BLaER1 treated with 17β-estradiol and CSF1 and Interleukin-3, amounts not matched to agents 10 nM and 100 nM (cell line): ENCODE measurements around the gene UBE2D3.

Experiments used
- H3K27ac ChIP-seq, 11 experiments: shearing (Covaris generic); formaldehyde crosslinking; 2 replicates each; pipeline ENCODE4 v1.8.1; 2022
- H3K27me3 ChIP-seq, 11 experiments: shearing (Covaris generic); formaldehyde crosslinking; 2 replicates each; pipeline ENCODE4 v1.8.1; 2022
- H3K36me3 ChIP-seq, 11 experiments: shearing (Covaris generic); formaldehyde crosslinking; 2 replicates each; pipeline ENCODE4 v1.8.1; 2022
- H3K4me1 ChIP-seq, 10 experiments: shearing (Covaris generic); formaldehyde crosslinking; 2 replicates each; pipeline ENCODE4 v1.8.1; 2022
- H3K4me2 ChIP-seq, 11 experiments: shearing (Covaris generic); formaldehyde crosslinking; 2 replicates each; pipeline ENCODE4 v1.8.1; 2022
- H3K4me3 ChIP-seq, 10 experiments: shearing (Covaris generic); formaldehyde crosslinking; 2 replicates each; pipeline ENCODE4 v1.8.1; 2022
- H3K9ac ChIP-seq, 11 experiments: shearing (Covaris generic); formaldehyde crosslinking; 2 replicates each; pipeline ENCODE4 v1.8.1; 2022
- H3K9me3 ChIP-seq, 11 experiments: shearing (Covaris generic); formaldehyde crosslinking; replicated peaks in 1 of 11; 2 replicates each; pipeline ENCODE4 v1.8.1; 2022
- H4K20me1 ChIP-seq, 11 experiments: shearing (Covaris generic); formaldehyde crosslinking; 2 replicates each; pipeline ENCODE4 v1.8.1; 2022
- Cebpa-rat ChIP-seq, 11 experiments: shearing (Covaris generic); IDR thresholded peaks; 2 replicates each; pipeline ENCODE4 v1.8.1; 2022

Gene UBE2D3

DNA sequence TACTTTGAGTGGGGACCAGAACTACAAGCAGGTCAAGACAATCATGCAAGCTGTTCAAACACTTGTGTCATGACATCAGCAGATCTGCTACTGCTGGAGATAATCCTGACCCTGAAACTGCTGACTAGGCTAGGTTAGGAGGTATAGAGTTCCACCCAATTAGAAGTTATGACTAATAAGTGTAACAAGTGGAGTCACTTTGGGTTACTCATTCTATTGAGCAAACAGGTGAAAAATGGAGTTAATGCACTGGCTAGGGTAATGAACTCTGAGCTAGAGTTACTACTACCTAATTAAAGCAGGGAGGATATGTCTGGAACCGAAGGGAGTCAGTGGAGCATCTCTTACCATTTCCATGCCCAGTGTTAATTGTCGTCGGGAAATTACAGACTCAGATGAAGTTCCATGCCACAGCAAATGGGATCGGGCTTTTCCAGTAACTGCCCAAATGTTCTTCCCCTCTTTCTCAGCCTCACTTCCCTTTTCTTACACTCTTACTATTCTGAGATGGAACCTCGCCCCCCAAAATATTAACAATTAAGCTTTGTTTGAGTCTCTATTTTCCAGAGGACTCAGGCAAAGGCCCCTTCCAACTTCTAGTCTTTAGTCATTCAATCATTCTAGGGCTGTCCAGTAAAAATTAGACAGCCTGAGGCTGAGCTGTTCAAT is 46.7 kb downstream of the UBE2D3 start:
- no peaks in the 10 kb centered on the region for H3K27me3 ChIP-seq
- no peak overlapping the region for H3K9ac ChIP-seq
- H3K4me1 ChIP-seq: peaks cover 0 to 25% (median 0%) of the 10 kb centered on the region in 10 experiments; a peak in 7 of 20 replicates
- no peaks in the 10 kb centered on the region for H3K9me3 ChIP-seq
- no peak overlapping the region for H3K4me3 ChIP-seq
- H3K36me3 ChIP-seq: no peaks in the 10 kb centered on the region
- no peak overlapping the region for H3K27ac ChIP-seq
- TF ChIP-seq Cebpa-rat (IDR thresholded peaks at IDR 0.05): no peak
- H4K20me1 ChIP-seq: no peaks in the 10 kb centered on the region
- H3K4me2 ChIP-seq: peak overlapping the region in 3 of 11 experiments; percentile 43 to 67 (median 57); a peak in 5 of 22 replicates

DNA sequence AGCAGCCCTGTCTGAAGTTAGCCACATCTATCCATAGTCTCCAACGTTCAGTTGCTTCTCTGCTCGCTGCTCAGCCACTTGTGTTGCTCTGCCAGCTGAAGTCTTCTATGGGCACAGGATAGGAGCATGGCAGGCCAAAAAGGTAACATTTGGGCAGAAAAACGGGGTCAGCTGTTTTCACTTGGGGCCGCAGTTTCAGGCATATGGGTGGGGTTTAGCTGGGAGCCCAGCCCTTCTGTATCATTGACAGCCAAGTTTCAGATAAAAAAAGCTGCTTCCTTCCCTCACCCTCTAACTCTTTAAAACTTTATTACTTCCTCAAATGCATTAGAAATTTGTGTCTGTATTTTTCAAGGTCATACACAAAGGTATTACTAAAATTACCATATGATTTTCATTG is 48.1 kb downstream of the UBE2D3 start:
- TF ChIP-seq Cebpa-rat (IDR thresholded peaks at IDR 0.05): no peak
- Histone ChIP-seq H3K4me2 (peak overlapping the region in 2 of 11 experiments; percentile 37 to 38; a peak in 4 of 22 replicates), H4K20me1 (no peaks in the 10 kb centered on the region), H3K4me3 (no peak overlapping the region), H3K27me3 (no peaks in the 10 kb centered on the region), H3K9ac (no peak overlapping the region), H3K4me1 (peaks cover 0 to 25% (median 0%) of the 10 kb centered on the region in 10 experiments; a peak in 7 of 20 replicates), H3K27ac (no peak overlapping the region), H3K36me3 (no peaks in the 10 kb centered on the region), H3K9me3 (no peaks in the 10 kb centered on the region)

DNA sequence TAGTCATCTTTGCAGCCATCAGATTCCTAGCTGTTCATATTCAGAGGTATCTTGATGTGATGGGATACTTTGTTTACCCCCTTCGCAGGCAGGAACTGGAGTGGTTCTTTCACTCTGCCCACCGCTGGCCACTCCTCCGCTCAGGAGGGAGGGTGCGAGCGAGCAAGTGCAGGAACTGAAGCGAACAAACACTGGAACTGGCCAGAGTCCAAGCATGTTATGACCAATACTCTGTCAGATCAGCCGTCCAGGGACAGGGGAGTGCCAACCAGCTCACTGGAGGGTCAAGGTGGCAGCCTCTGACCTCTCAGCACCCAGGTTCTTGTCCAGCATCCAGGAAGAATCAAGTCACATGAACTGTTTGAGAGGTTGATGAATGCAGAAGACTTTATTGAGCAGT is 48.6 kb downstream of the UBE2D3 start:
- Histone ChIP-seq H3K4me2 (peak overlapping the region in 2 of 11 experiments; percentile 37 to 38; a peak in 4 of 22 replicates), H3K9me3 (no peaks in the 10 kb centered on the region), H3K36me3 (no peaks in the 10 kb centered on the region), H3K4me3 (no peak overlapping the region), H3K27ac (no peak overlapping the region), H3K27me3 (no peaks in the 10 kb centered on the region), H4K20me1 (no peaks in the 10 kb centered on the region), H3K9ac (no peak overlapping the region), H3K4me1 (peaks cover 0 to 25% (median 0%) of the 10 kb centered on the region in 10 experiments; a peak in 7 of 20 replicates)
- TF ChIP-seq Cebpa-rat (IDR thresholded peaks at IDR 0.05): no peak

DNA sequence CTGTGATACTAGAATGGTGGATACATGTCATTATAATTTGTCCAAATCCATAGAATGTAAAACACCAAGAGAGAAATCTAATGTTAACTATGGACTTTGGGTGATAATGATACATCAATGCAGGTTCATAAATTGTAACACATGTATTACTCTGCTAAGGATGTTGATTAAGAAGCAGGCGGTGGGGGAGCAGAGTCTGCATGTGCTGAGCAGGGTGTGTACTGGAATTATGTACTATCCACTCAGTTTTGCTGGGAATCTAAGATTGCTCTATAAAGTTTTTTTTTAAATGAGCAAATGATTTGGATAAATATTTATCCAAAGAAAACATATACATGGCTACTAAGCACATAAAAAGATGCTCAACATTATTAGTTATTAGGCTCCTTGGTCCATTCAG is 51.5 kb downstream of the UBE2D3 start:
- no peak overlapping the region for H3K4me3 ChIP-seq
- no peak overlapping the region for H3K27ac ChIP-seq
- no peak for TF ChIP-seq Cebpa-rat (IDR thresholded peaks at IDR 0.05)
- H3K9ac ChIP-seq: no peak overlapping the region
- no peaks in the 10 kb centered on the region for H3K36me3 ChIP-seq
- H3K27me3 ChIP-seq: no peaks in the 10 kb centered on the region
- H3K9me3 ChIP-seq: no peaks in the 10 kb centered on the region
- H4K20me1 ChIP-seq: no peaks in the 10 kb centered on the region
- H3K4me2 ChIP-seq: no peak overlapping the region
- H3K4me1 ChIP-seq: peaks cover 0 to 23% (median 0%) of the 10 kb centered on the region in 10 experiments; a peak in 7 of 20 replicates

DNA sequence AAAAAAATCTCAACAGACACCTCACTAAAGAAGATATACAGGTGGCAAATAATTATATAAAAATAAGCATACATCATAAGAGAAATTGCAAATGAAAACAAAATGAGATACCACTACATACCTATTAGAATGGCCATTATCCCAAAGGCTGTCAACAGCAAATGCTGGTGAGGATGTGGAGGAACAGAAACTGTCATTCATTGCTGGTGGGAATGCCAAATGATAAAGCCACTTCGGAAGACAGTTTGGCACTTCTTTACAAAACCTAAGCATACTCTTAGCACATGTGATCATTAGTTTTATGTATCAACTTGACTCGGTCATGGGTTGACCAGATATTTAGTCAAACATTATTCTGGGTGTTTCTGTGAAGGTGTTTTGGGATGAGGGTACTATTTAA is 53.1 kb downstream of the UBE2D3 start:
- Histone ChIP-seq H3K9ac (no peak overlapping the region), H3K9me3 (peaks cover 0 to 6% (median 4%) of the 10 kb centered on the region in 11 experiments; a peak in 2 of 22 replicates), H3K4me2 (no peak overlapping the region), H3K4me3 (no peak overlapping the region), H4K20me1 (no peaks in the 10 kb centered on the region), H3K27ac (no peak overlapping the region), H3K4me1 (peaks cover 0 to 11% (median 7%) of the 10 kb centered on the region in 10 experiments; a peak in 13 of 20 replicates), H3K27me3 (no peaks in the 10 kb centered on the region), H3K36me3 (no peaks in the 10 kb centered on the region)
- TF ChIP-seq Cebpa-rat (IDR thresholded peaks at IDR 0.05): no peak

DNA sequence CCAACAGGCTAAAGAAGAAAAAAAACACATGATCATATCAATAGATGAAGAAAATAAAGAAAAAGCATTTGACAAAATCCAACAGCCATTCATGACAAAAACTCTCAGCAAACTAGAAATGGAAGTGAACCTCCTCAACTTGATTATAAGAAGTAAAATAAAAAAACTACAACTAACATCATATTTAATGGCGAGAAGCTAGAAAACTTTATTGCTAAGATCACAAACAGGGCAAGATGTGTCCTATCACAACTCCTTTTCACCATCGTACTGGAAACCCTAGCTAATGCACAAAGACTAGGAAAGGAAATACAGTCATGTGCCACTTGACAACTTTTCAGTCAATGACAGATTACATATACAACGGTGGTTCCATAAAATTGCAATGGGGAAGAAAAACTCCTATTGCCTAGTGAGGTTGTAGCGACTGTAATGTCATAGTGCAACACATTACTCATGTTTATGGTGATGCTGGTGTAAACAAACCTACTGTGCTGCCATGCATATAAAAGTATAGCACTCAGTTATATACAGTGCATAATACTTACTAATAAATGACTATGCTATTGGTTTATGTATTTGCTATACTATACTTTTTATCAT is 54.5 kb downstream of the UBE2D3 start:
- Histone ChIP-seq H3K36me3 (no peaks in the 10 kb centered on the region), H3K4me1 (peaks cover 0 to 11% (median 3%) of the 10 kb centered on the region in 10 experiments; a peak in 6 of 20 replicates), H3K9ac (no peak overlapping the region), H3K27me3 (no peaks in the 10 kb centered on the region), H4K20me1 (no peaks in the 10 kb centered on the region), H3K4me3 (no peak overlapping the region), H3K4me2 (no peak overlapping the region), H3K27ac (no peak overlapping the region), H3K9me3 (peaks cover 0 to 13% (median 5%) of the 10 kb centered on the region in 11 experiments; a peak in 7 of 22 replicates)
- TF ChIP-seq Cebpa-rat (IDR thresholded peaks at IDR 0.05): no peak

DNA sequence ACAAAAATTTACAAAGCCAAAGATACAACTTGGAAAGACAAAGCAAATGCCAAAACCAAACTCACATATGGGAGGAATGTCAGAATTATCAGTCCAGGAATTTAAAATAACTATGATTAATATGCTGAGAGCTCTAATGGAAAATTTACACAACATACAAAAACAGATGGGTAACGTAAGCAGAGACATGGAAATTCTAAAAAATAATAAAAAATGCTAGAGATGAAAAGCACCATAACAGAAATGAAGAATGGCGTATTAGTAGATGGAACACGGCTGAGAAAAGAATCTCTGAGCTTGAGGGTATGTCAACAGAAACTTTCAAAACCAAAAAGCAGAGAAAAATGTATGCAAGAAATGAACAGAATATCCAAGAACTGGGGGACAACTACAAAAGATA is 62.5 kb downstream of the UBE2D3 start:
- Histone ChIP-seq H3K4me3 (no peak overlapping the region), H3K9me3 (peaks cover 0 to 19% (median 5%) of the 10 kb centered on the region in 11 experiments; a peak in 7 of 22 replicates), H3K4me1 (peaks cover under 1 to 11% (median 7%) of the 10 kb centered on the region in 10 experiments; a peak in 15 of 20 replicates), H3K4me2 (no peak overlapping the region), H3K9ac (no peak overlapping the region), H3K27ac (no peak overlapping the region), H3K36me3 (no peaks in the 10 kb centered on the region), H4K20me1 (peaks cover 0 to 3% (median 0%) of the 10 kb centered on the region in 11 experiments; a peak in 5 of 22 replicates), H3K27me3 (peaks cover 0 to 10% (median 9%) of the 10 kb centered on the region in 11 experiments; a peak in 12 of 22 replicates)
- no peak for TF ChIP-seq Cebpa-rat (IDR thresholded peaks at IDR 0.05)

- no peak for TF ChIP-seq Cebpa-rat (IDR thresholded peaks at IDR 0.05)
- Histone ChIP-seq H3K27ac (no peak overlapping the region), H3K36me3 (peaks cover 0 to 15% (median 0%) of the 10 kb centered on the region in 11 experiments; a peak in 4 of 22 replicates), H3K9me3 (peaks cover 0 to 5% (median 1%) of the 10 kb centered on the region in 11 experiments; a peak in 5 of 22 replicates), H3K4me3 (peak overlapping the region in 2 of 10 experiments; percentile 86 to 97; a peak in 3 of 20 replicates), H3K4me2 (peak overlapping the region; percentile 76 to 97 (median 94); a peak in 18 of 22 replicates), H4K20me1 (peaks cover 6 to 33% (median 19%) of the 10 kb centered on the region in 11 experiments; a peak in 14 of 22 replicates), H3K27me3 (peaks cover 0 to 10% (median 9%) of the 10 kb centered on the region in 11 experiments; a peak in 12 of 22 replicates), H3K9ac (0 out of 22 replicates have a peak overlapping the region, but pooled peaks of 1 of the 11 experiments have one; percentile 97), H3K4me1 (peaks cover 16 to 34% (median 23%) of the 10 kb centered on the region in 10 experiments)
Observed at GRCh38 chr4:102761906-102762305, 65.4 kb downstream of the UBE2D3 start.

DNA sequence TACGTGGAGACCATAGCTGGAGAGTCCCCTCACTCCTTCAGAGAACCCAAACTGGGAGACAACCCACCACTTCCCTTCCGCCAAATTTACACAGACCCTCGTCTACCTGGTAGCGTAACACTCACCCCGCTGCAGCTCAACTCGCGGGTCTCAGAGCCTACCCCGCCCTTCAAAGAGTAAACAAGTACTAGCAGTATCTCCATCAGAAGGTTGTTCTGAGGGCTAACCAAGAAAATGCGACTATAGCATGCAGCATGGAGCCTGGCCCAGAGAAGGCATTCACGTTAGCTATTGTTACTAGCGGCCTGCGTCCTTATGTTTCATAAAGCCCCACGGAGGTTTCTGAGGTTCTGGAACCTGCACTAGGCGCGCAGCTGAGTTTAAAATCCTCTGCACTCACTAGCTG is 66.1 kb downstream of the UBE2D3 start:
- Histone ChIP-seq H3K9me3 (peaks cover 0 to 10% (median 6%) of the 10 kb centered on the region in 11 experiments; a peak in 11 of 22 replicates), H3K9ac (peak overlapping the region; percentile 81 to 99 (median 96)), H3K4me3 (peak overlapping the region; percentile 70 to 97 (median 84)), H4K20me1 (peaks cover 6 to 39% (median 19%) of the 10 kb centered on the region in 11 experiments; a peak in 14 of 22 replicates), H3K27me3 (peaks cover 0 to 10% (median 9%) of the 10 kb centered on the region in 11 experiments; a peak in 12 of 22 replicates), H3K27ac (peak overlapping the region; percentile 41 to 99 (median 96); a peak in 20 of 22 replicates), H3K36me3 (peaks cover 0 to 20% (median 0%) of the 10 kb centered on the region in 11 experiments; a peak in 4 of 22 replicates), H3K4me1 (peaks cover 16 to 39% (median 23%) of the 10 kb centered on the region in 10 experiments), H3K4me2 (peak overlapping the region; percentile 76 to 97 (median 94))
- no peak for TF ChIP-seq Cebpa-rat (IDR thresholded peaks at IDR 0.05)
